Subcutaneous abdominal adipose tissue (tissue), 5 donors: ENCODE data around the gene AHCYL2.

Experiments used
- H3K27ac ChIP-seq: one replicate; pipeline ENCODE4 v1.7.0; 2013; ENCODE audit warnings: low read depth, mild to moderate bottlenecking, inconsistent platforms, low read length, moderate library complexity
- H3K27me3 ChIP-seq, 5 donors: one replicate each; pipeline ENCODE4 v1.7.0; 2013; ENCODE audit warnings: low read length in 5 of 5, inconsistent platforms in 1 of 5; ENCODE audit not compliant: control insufficient read depth in 5 of 5, insufficient read depth in 4 of 5
- H3K36me3 ChIP-seq, 5 donors: one replicate each; pipeline ENCODE4 v1.7.0; 2013; ENCODE audit warnings: low read length in 5 of 5; ENCODE audit not compliant: control insufficient read depth in 5 of 5, insufficient read depth in 5 of 5
- H3K4me1 ChIP-seq, 5 donors: one replicate each; pipeline ENCODE4 v1.7.0; 2013; ENCODE audit warnings: low read length in 5 of 5, mild to moderate bottlenecking in 3 of 5, moderate library complexity in 1 of 5; ENCODE audit not compliant: control insufficient read depth in 5 of 5, insufficient read depth in 5 of 5
- H3K4me3 ChIP-seq, 5 donors: one replicate each; pipeline ENCODE4 v1.7.0; 2013; ENCODE audit warnings: low read length in 5 of 5, low read depth in 1 of 5
- H3K9ac ChIP-seq, 5 donors: one replicate each; pipeline ENCODE4 v1.7.0; 2013; ENCODE audit warnings: low read length in 5 of 5, mild to moderate bottlenecking in 4 of 5, moderate library complexity in 3 of 5
- H3K9me3 ChIP-seq, 5 donors: one replicate each; pipeline ENCODE4 v1.7.0; 2013; ENCODE audit warnings: low read length in 5 of 5; ENCODE audit not compliant: control insufficient read depth in 5 of 5
- donor health status: healthy.
- donor health status: healthy.
- donor health status: healthy.
- donor health status: healthy.
- donor health status: healthy.

Gene AHCYL2

GRCh38 chr7:129191272-129191671 lies 33.6 kb upstream of the AHCYL2 start:
- H3K4me3 ChIP-seq: no peak overlapping the region
- peaks cover 0 to 11% (median 6%) of the 10 kb centered on the region in 5 donors for H3K27me3 ChIP-seq

GRCh38 chr7:129193892-129194291 lies 30.9 kb upstream of the AHCYL2 start:
- H3K36me3 ChIP-seq: no peaks in the 10 kb centered on the region
- no peak overlapping the region for H3K27ac ChIP-seq
- H3K27me3 ChIP-seq: peaks cover 0 to 11% (median 6%) of the 10 kb centered on the region in 5 donors
- H3K9ac ChIP-seq: no peak overlapping the region
- no peak overlapping the region for H3K4me3 ChIP-seq
- H3K9me3 ChIP-seq: no peaks in the 10 kb centered on the region
- peaks cover 4 to 14% (median 12%) of the 10 kb centered on the region in 5 donors for H3K4me1 ChIP-seq

More at GRCh38 chr7:129191272-129191671, 33.6 kb upstream of the AHCYL2 start:
- no peaks in the 10 kb centered on the region for H3K9me3 ChIP-seq
- H3K36me3 ChIP-seq: no peaks in the 10 kb centered on the region
- H3K27ac ChIP-seq: no peak overlapping the region
- peaks cover 4 to 23% (median 16%) of the 10 kb centered on the region in 5 donors for H3K4me1 ChIP-seq
- no peak overlapping the region for H3K9ac ChIP-seq

- no peak overlapping the region for H3K9ac ChIP-seq
- no peaks in the 10 kb centered on the region for H3K9me3 ChIP-seq
- H3K4me1 ChIP-seq: peaks cover 0 to 2% (median 0%) of the 10 kb centered on the region in 5 donors
- H3K36me3 ChIP-seq: no peaks in the 10 kb centered on the region
- H3K27ac ChIP-seq: no peak overlapping the region
- H3K27me3 ChIP-seq: no peaks in the 10 kb centered on the region
- no peak overlapping the region for H3K4me3 ChIP-seq
Observed at GRCh38 chr7:129197771-129198170, 27.1 kb upstream of the AHCYL2 start.

GRCh38 chr7:129199406-129199805 lies 25.4 kb upstream of the AHCYL2 start:
- H3K27me3 ChIP-seq: no peaks in the 10 kb centered on the region

GRCh38 chr7:129202058-129202777 lies 22.6 kb upstream of the AHCYL2 start:
- peaks cover 0 to 4% (median 0%) of the 10 kb centered on the region in 5 donors for H3K4me1 ChIP-seq
- H3K36me3 ChIP-seq: peaks cover 0 to 11% (median 8%) of the 10 kb centered on the region in 5 donors
- no peak overlapping the region for H3K4me3 ChIP-seq
- H3K9ac ChIP-seq: no peak overlapping the region
- H3K9me3 ChIP-seq: no peaks in the 10 kb centered on the region
- H3K27ac ChIP-seq: no peak overlapping the region
- no peaks in the 10 kb centered on the region for H3K27me3 ChIP-seq

More at GRCh38 chr7:129199406-129199805, 25.4 kb upstream of the AHCYL2 start:
- H3K4me3 ChIP-seq: no peak overlapping the region
- H3K36me3 ChIP-seq: no peaks in the 10 kb centered on the region
- H3K9ac ChIP-seq: no peak overlapping the region
- no peaks in the 10 kb centered on the region for H3K9me3 ChIP-seq
- H3K27ac ChIP-seq: no peak overlapping the region
- H3K4me1 ChIP-seq: peaks cover 0 to 4% (median 0%) of the 10 kb centered on the region in 5 donors

GRCh38 chr7:129203050-129203741 lies 21.6 kb upstream of the AHCYL2 start:
- no peak overlapping the region for H3K27ac ChIP-seq
- H3K4me3 ChIP-seq: no peak overlapping the region
- peaks cover 0 to 4% (median 0%) of the 10 kb centered on the region in 5 donors for H3K4me1 ChIP-seq
- H3K36me3 ChIP-seq: peaks cover 0 to 14% (median 8%) of the 10 kb centered on the region in 5 donors
- H3K9ac ChIP-seq: no peak overlapping the region
- no peaks in the 10 kb centered on the region for H3K27me3 ChIP-seq
- no peaks in the 10 kb centered on the region for H3K9me3 ChIP-seq

GRCh38 chr7:129205126-129205818 lies 19.6 kb upstream of the AHCYL2 start:
- H3K4me1 ChIP-seq: peaks cover 0 to 4% (median 0%) of the 10 kb centered on the region in 5 donors
- H3K27ac ChIP-seq: no peak overlapping the region
- no peak overlapping the region for H3K9ac ChIP-seq
- H3K4me3 ChIP-seq: no peak overlapping the region
- H3K36me3 ChIP-seq: peaks cover 0 to 26% (median 10%) of the 10 kb centered on the region in 5 donors
- no peaks in the 10 kb centered on the region for H3K9me3 ChIP-seq
- no peaks in the 10 kb centered on the region for H3K27me3 ChIP-seq

GRCh38 chr7:129205987-129206785 lies 18.6 kb upstream of the AHCYL2 start:
- H3K4me3 ChIP-seq: no peak overlapping the region
- H3K36me3 ChIP-seq: peaks cover 0 to 29% (median 10%) of the 10 kb centered on the region in 5 donors
- no peak overlapping the region for H3K9ac ChIP-seq
- H3K27ac ChIP-seq: no peak overlapping the region
- H3K9me3 ChIP-seq: no peaks in the 10 kb centered on the region
- H3K27me3 ChIP-seq: no peaks in the 10 kb centered on the region
- H3K4me1 ChIP-seq: peaks cover 0 to 4% (median 0%) of the 10 kb centered on the region in 5 donors

- Histone ChIP-seq H3K27me3 (no peaks in the 10 kb centered on the region), H3K4me1 (no peaks in the 10 kb centered on the region), H3K27ac (no peak overlapping the region), H3K4me3 (no peak overlapping the region), H3K9me3 (no peaks in the 10 kb centered on the region), H3K36me3 (peaks cover 0 to 44% (median 13%) of the 10 kb centered on the region in 5 donors), H3K9ac (no peak overlapping the region)
Observed at GRCh38 chr7:129208667-129209066, 16.2 kb upstream of the AHCYL2 start.
